ENCODE measurements around the gene PFKFB4.
"Not testable (repeated sequence)": the region's sequence is repeated elsewhere in the genome, so short reads cannot be mapped to it uniquely, and the experiment has no call there.

PFKFB4 gene

GRCh38 chr3:48501196-48501595 is 55.4 kb downstream of the PFKFB4 start:
- Histone ChIP-seq H3K4me1 (peaks cover 33 to 53% (median 43%) of the 10 kb centered on the region in 10 experiments), H3K9ac (no peak overlapping the region; a peak in 1 of 22 replicates)
- no peak for TF ChIP-seq Cebpa-rat (IDR thresholded peaks at IDR 0.05)

GRCh38 chr3:48500656-48501055 is 55.9 kb downstream of the PFKFB4 start:
- no peak overlapping the region for H3K27ac ChIP-seq
- H3K9me3 ChIP-seq (replicated peaks in 1 of 11) = peaks cover 0 to 14% (median 8%) of the 10 kb centered on the region in 11 experiments; a peak in 12 of 22 replicates
- H3K27me3 ChIP-seq = no peaks in the 10 kb centered on the region; a peak in 1 of 22 replicates
- peaks cover 24 to 58% (median 52%) of the 10 kb centered on the region in 11 experiments for H3K36me3 ChIP-seq
- peaks cover 31 to 47% (median 39%) of the 10 kb centered on the region in 10 experiments for H3K4me1 ChIP-seq
- TF ChIP-seq Cebpa-rat (IDR thresholded peaks at IDR 0.05) = no peak
- H4K20me1 ChIP-seq = peaks cover 0 to 23% (median 0%) of the 10 kb centered on the region in 11 experiments; a peak in 4 of 22 replicates
- peak overlapping the region in 5 of 11 experiments; percentile 85 to 99 (median 98); a peak in 6 of 22 replicates for H3K4me2 ChIP-seq
- H3K4me3 ChIP-seq = no peak overlapping the region
- no peak overlapping the region for H3K9ac ChIP-seq

More at GRCh38 chr3:48501196-48501595, 55.4 kb downstream of the PFKFB4 start:
- no peak overlapping the region for H3K27ac ChIP-seq
- H3K27me3 ChIP-seq = no peaks in the 10 kb centered on the region; a peak in 1 of 22 replicates
- H3K36me3 ChIP-seq = peaks cover 20 to 52% (median 46%) of the 10 kb centered on the region in 11 experiments
- no peak overlapping the region for H3K4me3 ChIP-seq
- H3K4me2 ChIP-seq = peak overlapping the region in 6 of 11 experiments; percentile 13 to 99 (median 98); a peak in 8 of 22 replicates
- H3K9me3 ChIP-seq (replicated peaks in 1 of 11) = peaks cover 0 to 14% (median 8%) of the 10 kb centered on the region in 11 experiments; a peak in 12 of 22 replicates
- H4K20me1 ChIP-seq = peaks cover 0 to 22% (median 0%) of the 10 kb centered on the region in 11 experiments; a peak in 4 of 22 replicates

GRCh38 chr3:48493203-48493501 is 63.5 kb downstream of the PFKFB4 start:
- Histone ChIP-seq H3K9me3 (replicated peaks in 1 of 11) (peaks cover 0 to 2% (median 1%) of the 10 kb centered on the region in 11 experiments; a peak in 8 of 22 replicates), H3K4me1 (peaks cover 0 to 11% (median 6%) of the 10 kb centered on the region in 10 experiments; a peak in 9 of 20 replicates), H3K27ac (no peak overlapping the region), H3K4me3 (no peak overlapping the region), H4K20me1 (peaks cover 0 to 8% (median 0%) of the 10 kb centered on the region in 11 experiments; a peak in 1 of 22 replicates), H3K4me2 (peak overlapping the region in 1 of 11 experiments; percentile 27; a peak in 1 of 22 replicates), H3K27me3 (no peaks in the 10 kb centered on the region), H3K9ac (no peak overlapping the region), H3K36me3 (peaks cover 21 to 86% (median 45%) of the 10 kb centered on the region in 11 experiments)
- no peak for TF ChIP-seq Cebpa-rat (IDR thresholded peaks at IDR 0.05)

- peak overlapping the region in 2 of 11 experiments; percentile 3 to 27; a peak in 3 of 22 replicates for H3K4me2 ChIP-seq
- peaks cover 0 to 8% (median 0%) of the 10 kb centered on the region in 11 experiments; a peak in 1 of 22 replicates for H4K20me1 ChIP-seq
- no peaks in the 10 kb centered on the region for H3K9me3 ChIP-seq (replicated peaks in 1 of 11)
- no peak overlapping the region for H3K27ac ChIP-seq
- TF ChIP-seq Cebpa-rat (IDR thresholded peaks at IDR 0.05) = no peak
- H3K4me3 ChIP-seq = no peak overlapping the region
- no peak overlapping the region for H3K9ac ChIP-seq
- no peaks in the 10 kb centered on the region for H3K27me3 ChIP-seq
- H3K4me1 ChIP-seq = peaks cover 0 to 11% (median 6%) of the 10 kb centered on the region in 10 experiments; a peak in 9 of 20 replicates
- H3K36me3 ChIP-seq = peaks cover 16 to 82% (median 40%) of the 10 kb centered on the region in 11 experiments
These were observed 64.0 kb downstream of the PFKFB4 start for GRCh38 chr3:48492461-48493202.

GRCh38 chr3:48486952-48487351 is 69.7 kb downstream of the PFKFB4 start:
- no peaks in the 10 kb centered on the region for H3K9me3 ChIP-seq (replicated peaks in 1 of 11)
- peaks cover 0 to 58% (median 6%) of the 10 kb centered on the region in 11 experiments; a peak in 9 of 22 replicates for H3K36me3 ChIP-seq
- no peaks in the 10 kb centered on the region for H4K20me1 ChIP-seq
- no peak overlapping the region for H3K9ac ChIP-seq
- TF ChIP-seq Cebpa-rat (IDR thresholded peaks at IDR 0.05) = no peak
- no peak overlapping the region for H3K4me2 ChIP-seq
- H3K27me3 ChIP-seq = no peaks in the 10 kb centered on the region
- H3K4me3 ChIP-seq = no peak overlapping the region
- no peak overlapping the region for H3K27ac ChIP-seq
- H3K4me1 ChIP-seq = peaks cover 0 to 10% (median 2%) of the 10 kb centered on the region in 10 experiments; a peak in 3 of 20 replicates

GRCh38 chr3:48482822-48483221 is 73.8 kb downstream of the PFKFB4 start:
- H3K27me3 ChIP-seq; H4K20me1 ChIP-seq; H3K27ac ChIP-seq; H3K9ac ChIP-seq; H3K4me2 ChIP-seq; H3K4me3 ChIP-seq; H3K9me3 ChIP-seq (replicated peaks in 1 of 11): not testable (repeated sequence)
- peaks cover 0 to 35% (median 0%) of the 10 kb centered on the region in 11 experiments; a peak in 5 of 22 replicates for H3K36me3 ChIP-seq
- peaks cover 32 to 41% (median 36%) of the 10 kb centered on the region in 10 experiments for H3K4me1 ChIP-seq

GRCh38 chr3:48480891-48481290 is 75.7 kb downstream of the PFKFB4 start:
- Histone ChIP-seq H3K4me1 (peaks cover 48 to 61% (median 55%) of the 10 kb centered on the region in 10 experiments), H4K20me1 (peaks cover 0 to 12% (median 0%) of the 10 kb centered on the region in 11 experiments; a peak in 1 of 22 replicates), H3K36me3 (peaks cover 0 to 24% (median 0%) of the 10 kb centered on the region in 11 experiments; a peak in 6 of 22 replicates), H3K4me2 (peak overlapping the region in 8 of 11 experiments; percentile 25 to 89 (median 72); a peak in 12 of 22 replicates)
- not testable (repeated sequence) for H3K9ac ChIP-seq; H3K4me3 ChIP-seq; H3K9me3 ChIP-seq (replicated peaks in 1 of 11); H3K27me3 ChIP-seq; H3K27ac ChIP-seq

GRCh38 chr3:48478626-48479555 is 77.7 kb downstream of the PFKFB4 start:
- Histone ChIP-seq H3K4me2 (peak overlapping the region; percentile 43 to 93 (median 87)), H3K4me1 (peaks cover 50 to 73% (median 61%) of the 10 kb centered on the region in 10 experiments), H3K27ac (peak overlapping the region in 10 of 11 experiments; percentile 18 to 90 (median 84); a peak in 19 of 22 replicates), H3K9ac (peak overlapping the region; percentile 9 to 76 (median 73); a peak in 20 of 22 replicates), H3K36me3 (peaks cover 0 to 27% (median 0%) of the 10 kb centered on the region in 11 experiments; a peak in 9 of 22 replicates), H3K9me3 (replicated peaks in 1 of 11) (no peaks in the 10 kb centered on the region), H3K4me3 (peak overlapping the region in 5 of 10 experiments; percentile 17 to 43 (median 36); a peak in 10 of 20 replicates), H3K27me3 (no peaks in the 10 kb centered on the region), H4K20me1 (peaks cover 0 to 12% (median 0%) of the 10 kb centered on the region in 11 experiments; a peak in 1 of 22 replicates)
- TF ChIP-seq Cebpa-rat (IDR thresholded peaks at IDR 0.05) = no peak
